Progenitor cell of endocrine pancreas (in vitro differentiated cells): ENCODE data around the gene RECQL5. TPM values are rescaled to one million over a fixed set of nuclear protein-coding genes. Genes with fewer than 3 reads are reported as not detected.

Experiments
- DNase-seq: peaks from one replicate; pipeline ENCODE4 v3.0.0; 2021; ENCODE audit warnings: low spot score; ENCODE audit not compliant: unreplicated experiment
- H3K27ac Mint-ChIP-seq: 2 replicates; pipeline ENCODE4 v1.8.0; 2021; ENCODE audit warnings: mild to moderate bottlenecking, moderate library complexity, mixed read lengths
- H3K27me3 Mint-ChIP-seq: 2 replicates; pipeline ENCODE4 v1.8.0; 2021; ENCODE audit warnings: mixed read lengths
- H3K36me3 Mint-ChIP-seq: 2 replicates; pipeline ENCODE4 v1.8.0; 2022; ENCODE audit warnings: mixed read lengths; ENCODE audit not compliant: insufficient read depth
- H3K4me1 Mint-ChIP-seq: 2 replicates; pipeline ENCODE4 v1.8.0; 2021; ENCODE audit warnings: low read depth, mixed read lengths
- H3K4me3 Mint-ChIP-seq: 2 replicates; pipeline ENCODE4 v1.8.0; 2021; ENCODE audit warnings: low read depth, mild to moderate bottlenecking, moderate library complexity, mixed read lengths
- H3K9me3 Mint-ChIP-seq: 2 replicates; pipeline ENCODE4 v1.8.0; 2021; ENCODE audit warnings: low read depth, mixed read lengths
- total RNA-seq: library from RNA; stranded (reverse); gene quantifications from 2 replicates; pipeline ENCODE4 v1.2.1, GENCODE V29; 2021
- TF ChIP-seq, protein P1 (sequence below): fragments of 200-600 bp; sonication (generic); IDR thresholded peaks from one replicate; pipeline ENCODE4 v1.5.0; 2021; ENCODE audit warnings: antibody characterized with exemption, mild to moderate bottlenecking; ENCODE audit not compliant: unreplicated experiment

The RECQL5 gene
- total RNA-seq, 1 donor from 2014 or later: 67.7 TPM

DNA sequence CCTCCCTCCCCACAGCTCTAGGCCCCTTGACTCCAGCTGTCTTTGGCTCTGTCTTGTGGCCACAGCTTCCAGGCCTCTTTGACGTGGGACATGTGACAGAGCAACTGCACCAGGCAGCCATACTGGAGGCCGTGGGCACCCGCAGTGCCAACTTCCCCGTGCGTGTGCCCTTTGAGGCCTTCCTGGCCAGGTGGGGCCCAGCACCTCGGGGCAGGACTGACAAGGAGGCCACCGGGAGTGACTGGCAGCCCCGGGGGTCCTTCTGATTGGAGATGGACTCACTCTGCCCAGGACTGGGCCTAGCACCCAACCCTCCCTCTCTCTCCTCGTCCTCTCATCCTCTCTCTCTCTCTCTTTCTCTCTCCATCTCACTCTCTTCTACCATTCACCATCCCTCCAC lies 63.8 kb downstream of the RECQL5 start:
- TF ChIP-seq, protein P1, sequence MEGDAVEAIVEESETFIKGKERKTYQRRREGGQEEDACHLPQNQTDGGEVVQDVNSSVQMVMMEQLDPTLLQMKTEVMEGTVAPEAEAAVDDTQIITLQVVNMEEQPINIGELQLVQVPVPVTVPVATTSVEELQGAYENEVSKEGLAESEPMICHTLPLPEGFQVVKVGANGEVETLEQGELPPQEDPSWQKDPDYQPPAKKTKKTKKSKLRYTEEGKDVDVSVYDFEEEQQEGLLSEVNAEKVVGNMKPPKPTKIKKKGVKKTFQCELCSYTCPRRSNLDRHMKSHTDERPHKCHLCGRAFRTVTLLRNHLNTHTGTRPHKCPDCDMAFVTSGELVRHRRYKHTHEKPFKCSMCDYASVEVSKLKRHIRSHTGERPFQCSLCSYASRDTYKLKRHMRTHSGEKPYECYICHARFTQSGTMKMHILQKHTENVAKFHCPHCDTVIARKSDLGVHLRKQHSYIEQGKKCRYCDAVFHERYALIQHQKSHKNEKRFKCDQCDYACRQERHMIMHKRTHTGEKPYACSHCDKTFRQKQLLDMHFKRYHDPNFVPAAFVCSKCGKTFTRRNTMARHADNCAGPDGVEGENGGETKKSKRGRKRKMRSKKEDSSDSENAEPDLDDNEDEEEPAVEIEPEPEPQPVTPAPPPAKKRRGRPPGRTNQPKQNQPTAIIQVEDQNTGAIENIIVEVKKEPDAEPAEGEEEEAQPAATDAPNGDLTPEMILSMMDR: no peak
- no peak overlapping the region for H3K4me3 Mint-ChIP-seq
- no peak for DNase-seq
- no peaks in the 10 kb centered on the region for H3K4me1 Mint-ChIP-seq
- H3K9me3 Mint-ChIP-seq: no peaks in the 10 kb centered on the region
- no peak overlapping the region for H3K27ac Mint-ChIP-seq
- no peaks in the 10 kb centered on the region for H3K36me3 Mint-ChIP-seq
- no peaks in the 10 kb centered on the region for H3K27me3 Mint-ChIP-seq

GRCh38 chr17:75602644-75603043 lies 64.3 kb downstream of the RECQL5 start:
- no peak overlapping the region for H3K4me3 Mint-ChIP-seq
- H3K4me1 Mint-ChIP-seq: no peaks in the 10 kb centered on the region
- H3K9me3 Mint-ChIP-seq: no peaks in the 10 kb centered on the region
- no peak for DNase-seq
- H3K36me3 Mint-ChIP-seq: no peaks in the 10 kb centered on the region
- H3K27ac Mint-ChIP-seq: no peak overlapping the region
- H3K27me3 Mint-ChIP-seq: no peaks in the 10 kb centered on the region
- TF ChIP-seq, protein P1: no peak

- H3K4me1 Mint-ChIP-seq: no peaks in the 10 kb centered on the region
- H3K9me3 Mint-ChIP-seq: no peaks in the 10 kb centered on the region
- no peaks in the 10 kb centered on the region for H3K36me3 Mint-ChIP-seq
- DNase-seq: peak; percentile 39
- TF ChIP-seq, protein P1: peak; percentile 78
- peak overlapping the region; percentile 10 for H3K27ac Mint-ChIP-seq
- no peak overlapping the region for H3K4me3 Mint-ChIP-seq
- no peaks in the 10 kb centered on the region for H3K27me3 Mint-ChIP-seq
Observed at GRCh38 chr17:75601057-75601987, 65.6 kb downstream of the RECQL5 start.

DNA sequence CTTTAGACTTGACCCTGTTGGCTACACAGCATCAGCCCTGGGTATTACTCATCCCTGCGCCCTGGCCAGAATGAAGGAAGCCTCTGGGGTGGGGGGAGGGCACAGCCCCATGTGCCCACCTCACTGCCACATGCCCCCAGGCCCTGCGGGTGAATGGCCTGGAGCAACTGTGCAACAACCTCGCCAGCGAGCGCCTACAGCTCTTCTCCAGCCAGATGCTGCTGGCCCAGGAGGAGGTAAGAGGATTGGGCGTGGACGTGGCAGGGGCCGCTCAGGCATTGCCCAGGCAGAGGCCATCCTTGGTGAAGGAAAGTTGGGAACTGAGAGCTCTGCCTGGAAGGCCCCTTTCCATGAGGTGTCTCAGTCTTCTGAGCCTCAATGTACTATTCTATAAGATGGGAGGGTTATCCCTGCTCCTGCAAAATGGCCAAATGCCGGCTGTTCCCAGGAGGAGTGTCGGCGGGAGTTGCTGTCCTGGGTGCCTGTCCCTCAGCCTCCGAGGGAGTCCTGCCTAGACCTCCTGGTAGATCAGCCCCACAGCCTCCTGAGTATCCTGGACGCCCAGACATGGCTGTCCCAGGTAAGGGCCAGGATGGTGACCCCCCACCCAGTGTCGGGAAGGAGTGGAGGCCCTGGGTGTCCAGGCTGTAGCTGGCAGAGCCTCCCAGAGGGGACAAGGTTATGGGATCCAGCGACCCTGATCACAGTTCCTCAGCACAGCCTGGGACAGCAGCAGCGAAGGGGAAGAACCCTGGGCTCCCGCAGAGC lies 70.5 kb downstream of the RECQL5 start:
- Mint-ChIP-seq H3K4me3 (no peak overlapping the region), H3K4me1 (no peaks in the 10 kb centered on the region), H3K36me3 (no peaks in the 10 kb centered on the region), H3K9me3 (no peaks in the 10 kb centered on the region), H3K27ac (no peak overlapping the region), H3K27me3 (no peaks in the 10 kb centered on the region)
- DNase-seq: no peak
- TF ChIP-seq, protein P1: no peak

GRCh38 chr17:75595920-75596313 lies 71.0 kb downstream of the RECQL5 start:
- no peaks in the 10 kb centered on the region for H3K4me1 Mint-ChIP-seq
- DNase-seq: no peak
- H3K27ac Mint-ChIP-seq: no peak overlapping the region
- H3K36me3 Mint-ChIP-seq: no peaks in the 10 kb centered on the region
- H3K4me3 Mint-ChIP-seq: no peak overlapping the region
- no peaks in the 10 kb centered on the region for H3K9me3 Mint-ChIP-seq
- TF ChIP-seq, protein P1: no peak
- no peaks in the 10 kb centered on the region for H3K27me3 Mint-ChIP-seq
